DOHH2 (cell line): ENCODE results near the gene PNCK.

Experiments used
- H3F3A ChIP-seq: fragments of 200-600 bp; sonication (generic), shearing (Covaris generic); 2 replicates; pipeline ENCODE4 v1.6.0; 2016; ENCODE audit warnings: antibody characterized with exemption, mild to moderate bottlenecking; ENCODE audit not compliant: control insufficient read depth, insufficient read depth
- H3K27ac ChIP-seq: fragments of 200-600 bp; sonication (generic); 2 replicates; pipeline ENCODE4 v1.5.1; 2014; ENCODE audit warnings: low read depth, mild to moderate bottlenecking, low read length, moderate library complexity
- H3K27me3 ChIP-seq: fragments of 200-600 bp; sonication (generic); 2 replicates; pipeline ENCODE4 v1.6.1; 2014; ENCODE audit warnings: mild to moderate bottlenecking, low read length, mixed read lengths; ENCODE audit not compliant: control insufficient read depth
- H3K36me3 ChIP-seq: fragments of 200-600 bp; sonication (generic); 2 replicates; pipeline ENCODE4 v1.6.1; 2014; ENCODE audit warnings: mild to moderate bottlenecking, low read length, moderate library complexity, mixed read lengths; ENCODE audit not compliant: control insufficient read depth
- H3K4me1 ChIP-seq: fragments of 200-600 bp; sonication (generic); 2 replicates; pipeline ENCODE4 v1.6.1; 2014; ENCODE audit warnings: mild to moderate bottlenecking, low read length, mixed read lengths; ENCODE audit not compliant: control insufficient read depth
- H3K4me2 ChIP-seq: fragments of 200-600 bp; sonication (generic); 2 replicates; pipeline ENCODE4 v1.6.0; 2014; ENCODE audit warnings: mild to moderate bottlenecking, low read length, moderate library complexity
- H3K4me3 ChIP-seq: fragments of 200-600 bp; sonication (generic); 2 replicates; pipeline ENCODE4 v1.5.1; 2014; ENCODE audit warnings: mild to moderate bottlenecking, low read length, mixed read lengths
- H3K79me2 ChIP-seq: fragments of 200-600 bp; sonication (generic); 2 replicates; pipeline ENCODE4 v1.6.1; 2014; ENCODE audit warnings: mild to moderate bottlenecking, low read length, mixed read lengths; ENCODE audit not compliant: control insufficient read depth
- H3K9me2 ChIP-seq: fragments of 200-600 bp; sonication (generic); replicated peaks from 2 replicates; pipeline ENCODE4 v1.6.1; 2014; ENCODE audit warnings: mild to moderate bottlenecking, low read length, mixed read lengths; ENCODE audit not compliant: control insufficient read depth
- H3K9me3 ChIP-seq: fragments of 200-600 bp; sonication (generic); 2 replicates; pipeline ENCODE4 v1.6.1; 2014; ENCODE audit warnings: antibody characterized with exemption, low read length, mixed read lengths; ENCODE audit not compliant: control insufficient read depth, insufficient read depth
- H4K20me1 ChIP-seq: fragments of 200-600 bp; sonication (generic); 2 replicates; pipeline ENCODE4 v1.6.0; 2014; ENCODE audit warnings: low read depth, mild to moderate bottlenecking, antibody characterized with exemption, low read length, moderate library complexity; ENCODE audit not compliant: control insufficient read depth, insufficient read depth
- EZH2phosphoT487 ChIP-seq: fragments of 200-600 bp; sonication (generic); IDR thresholded peaks from 2 replicates; pipeline ENCODE4 v1.6.1; 2017; ENCODE audit warnings: borderline replicate concordance, mild to moderate bottlenecking, antibody characterized with exemption, low read length, moderate library complexity, mixed read lengths
- TF ChIP-seq, protein P1 (sequence below): fragments of 200-600 bp; sonication (generic); IDR thresholded peaks from one replicate; pipeline ENCODE4 v1.5.1; 2014; ENCODE audit warnings: antibody characterized with exemption, mild to moderate bottlenecking, low read depth, low read length; ENCODE audit not compliant: poor library complexity, severe bottlenecking

PNCK gene

DNA sequence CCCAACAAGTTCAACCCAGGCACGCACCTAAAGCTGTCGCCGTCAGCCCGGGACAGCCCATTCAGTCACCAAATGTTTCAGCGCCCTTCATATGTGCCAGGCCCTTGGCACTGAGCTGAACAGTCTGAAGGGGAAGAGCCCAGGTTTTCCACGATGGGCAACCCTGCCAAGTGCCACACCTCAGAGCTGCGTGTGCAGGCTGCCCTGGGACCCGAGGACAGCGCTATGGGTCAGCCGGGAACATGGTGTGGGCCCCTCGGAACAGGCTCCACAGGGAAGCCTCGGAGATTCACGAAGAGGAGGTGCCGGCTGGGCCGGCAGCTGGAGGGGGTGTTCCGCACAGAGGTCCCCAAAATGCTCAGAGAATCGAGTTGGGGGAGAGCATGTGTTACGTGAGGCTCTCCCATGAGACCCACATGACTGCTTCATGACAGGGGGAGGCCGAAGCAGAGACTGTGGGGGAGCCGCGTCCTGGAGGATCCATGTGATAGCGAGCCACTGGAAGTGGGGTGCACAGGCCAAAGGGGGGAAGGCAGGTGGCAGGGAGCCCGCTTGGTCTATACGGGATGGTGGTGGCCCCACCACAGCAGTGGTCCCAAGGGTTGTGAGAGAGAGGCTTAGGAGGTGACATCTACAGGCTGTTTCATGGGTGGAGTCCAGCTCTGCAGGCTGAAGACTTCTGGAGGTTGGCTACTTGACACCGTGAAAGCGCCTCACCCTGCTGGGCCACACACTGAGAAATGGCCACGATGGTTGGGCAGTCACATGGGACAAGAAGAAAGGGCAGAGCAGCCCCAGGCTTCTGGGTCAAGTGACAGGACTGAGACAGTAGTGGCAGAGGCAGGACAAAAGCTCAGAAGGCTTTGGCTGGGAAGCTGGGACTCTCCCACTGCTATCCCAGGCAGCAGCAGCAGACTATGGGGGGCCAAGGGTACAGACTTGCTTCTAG lies 36.4 kb upstream of the PNCK start:
- Histone ChIP-seq H3K36me3 (peaks cover 6% of the 10 kb centered on the region), H3K27ac (no peak overlapping the region), H3K9me2 (no peaks in the 10 kb centered on the region), H3K4me1 (no peaks in the 10 kb centered on the region), H3K27me3 (no peaks in the 10 kb centered on the region), H3F3A (no peaks in the 10 kb centered on the region), H3K9me3 (no peaks in the 10 kb centered on the region), H3K79me2 (no peaks in the 10 kb centered on the region), H3K4me2 (no peak overlapping the region), H4K20me1 (no peaks in the 10 kb centered on the region), H3K4me3 (no peak overlapping the region)
- TF ChIP-seq, protein P1, sequence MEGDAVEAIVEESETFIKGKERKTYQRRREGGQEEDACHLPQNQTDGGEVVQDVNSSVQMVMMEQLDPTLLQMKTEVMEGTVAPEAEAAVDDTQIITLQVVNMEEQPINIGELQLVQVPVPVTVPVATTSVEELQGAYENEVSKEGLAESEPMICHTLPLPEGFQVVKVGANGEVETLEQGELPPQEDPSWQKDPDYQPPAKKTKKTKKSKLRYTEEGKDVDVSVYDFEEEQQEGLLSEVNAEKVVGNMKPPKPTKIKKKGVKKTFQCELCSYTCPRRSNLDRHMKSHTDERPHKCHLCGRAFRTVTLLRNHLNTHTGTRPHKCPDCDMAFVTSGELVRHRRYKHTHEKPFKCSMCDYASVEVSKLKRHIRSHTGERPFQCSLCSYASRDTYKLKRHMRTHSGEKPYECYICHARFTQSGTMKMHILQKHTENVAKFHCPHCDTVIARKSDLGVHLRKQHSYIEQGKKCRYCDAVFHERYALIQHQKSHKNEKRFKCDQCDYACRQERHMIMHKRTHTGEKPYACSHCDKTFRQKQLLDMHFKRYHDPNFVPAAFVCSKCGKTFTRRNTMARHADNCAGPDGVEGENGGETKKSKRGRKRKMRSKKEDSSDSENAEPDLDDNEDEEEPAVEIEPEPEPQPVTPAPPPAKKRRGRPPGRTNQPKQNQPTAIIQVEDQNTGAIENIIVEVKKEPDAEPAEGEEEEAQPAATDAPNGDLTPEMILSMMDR: no peak
- TF ChIP-seq EZH2phosphoT487: no peak

DNA sequence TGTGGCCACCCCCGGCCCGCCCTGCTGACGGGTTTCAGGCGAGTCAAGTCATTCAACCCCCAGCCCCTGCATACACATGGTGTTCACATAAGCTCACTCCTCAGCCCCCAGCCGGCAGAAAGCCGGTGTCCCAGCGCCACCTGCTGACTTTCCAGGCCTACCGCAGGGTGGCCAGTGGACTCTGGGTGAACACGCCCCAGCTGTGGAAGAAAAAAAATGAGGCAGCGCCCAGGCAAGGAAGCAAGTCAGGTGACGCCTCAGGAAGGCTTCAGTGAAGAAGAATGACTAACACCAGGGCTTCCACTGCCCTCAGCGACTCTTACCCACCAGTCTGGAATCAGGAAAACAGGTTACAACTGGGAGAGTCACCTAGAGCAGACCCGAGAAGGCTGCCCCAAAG lies 34.8 kb upstream of the PNCK start:
- Histone ChIP-seq H3K27me3 (no peaks in the 10 kb centered on the region), H3K4me3 (no peak overlapping the region), H3K9me2 (no peaks in the 10 kb centered on the region), H3K79me2 (no peaks in the 10 kb centered on the region), H3K27ac (no peak overlapping the region), H3K4me2 (no peak overlapping the region), H4K20me1 (no peaks in the 10 kb centered on the region), H3K36me3 (no peaks in the 10 kb centered on the region; the same call in 1 of the 2 replicates), H3F3A (no peaks in the 10 kb centered on the region), H3K4me1 (no peaks in the 10 kb centered on the region), H3K9me3 (no peaks in the 10 kb centered on the region)
- TF ChIP-seq, protein P1: peak; percentile 53
- no peak for TF ChIP-seq EZH2phosphoT487

DNA sequence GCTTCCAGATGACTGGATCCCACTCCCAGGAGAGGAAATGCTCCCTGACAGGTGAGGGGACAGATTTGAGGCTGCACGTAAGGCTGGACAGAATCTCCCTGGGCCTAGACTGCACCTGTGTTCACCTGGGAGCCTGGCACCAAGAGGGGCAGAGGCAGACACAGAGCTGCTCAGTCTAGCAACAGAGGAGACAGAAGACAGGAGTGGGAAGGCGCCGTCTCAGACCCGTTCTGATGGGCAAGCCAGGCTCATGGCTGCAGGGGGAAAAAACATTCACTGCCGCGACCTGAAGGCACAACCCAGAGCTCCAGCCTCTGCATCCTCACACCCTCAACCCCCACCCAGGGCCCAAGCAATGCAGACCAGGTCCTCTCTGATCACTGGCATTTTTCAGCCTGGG lies 33.8 kb upstream of the PNCK start:
- Histone ChIP-seq H3K9me2 (no peaks in the 10 kb centered on the region), H3K36me3 (no peaks in the 10 kb centered on the region; the same call in 1 of the 2 replicates), H3K4me2 (no peak overlapping the region), H3F3A (no peaks in the 10 kb centered on the region), H3K79me2 (no peaks in the 10 kb centered on the region), H3K27me3 (no peaks in the 10 kb centered on the region), H3K4me1 (no peaks in the 10 kb centered on the region), H3K9me3 (no peaks in the 10 kb centered on the region), H4K20me1 (no peaks in the 10 kb centered on the region), H3K4me3 (no peak overlapping the region), H3K27ac (no peak overlapping the region)
- no peak for TF ChIP-seq EZH2phosphoT487
- TF ChIP-seq, protein P1: no peak
